KMS-11 (cell line): ENCODE results near the gene CCDC136.

ENCODE experiments used
- H2AFZ ChIP-seq: fragments of 200-600 bp; sonication (generic); 2 replicates; pipeline ENCODE4 v1.6.1; 2016; ENCODE audit warnings: antibody characterized with exemption, mixed run types, low read depth
- H3K27ac ChIP-seq: fragments of 200-600 bp; sonication (generic); 2 replicates; pipeline ENCODE4 v1.6.1; 2016; ENCODE audit warnings: mild to moderate bottlenecking, mixed run types
- H3K27me3 ChIP-seq: fragments of 200-600 bp; sonication (generic); 2 replicates; pipeline ENCODE4 v1.6.1; 2017; ENCODE audit warnings: mild to moderate bottlenecking, low read depth, mixed run types, moderate library complexity; ENCODE audit not compliant: insufficient read depth
- H3K36me3 ChIP-seq: fragments of 200-600 bp; sonication (generic); 2 replicates; pipeline ENCODE4 v1.6.1; 2017; ENCODE audit warnings: mild to moderate bottlenecking, mixed run types; ENCODE audit not compliant: insufficient read depth
- H3K4me1 ChIP-seq: fragments of 200-600 bp; sonication (generic); 2 replicates; pipeline ENCODE4 v1.6.1; 2016; ENCODE audit warnings: mild to moderate bottlenecking, low read depth, mixed run types; ENCODE audit not compliant: poor library complexity, severe bottlenecking
- H3K4me2 ChIP-seq: fragments of 200-600 bp; sonication (generic); 2 replicates; pipeline ENCODE4 v1.7.0; 2016; ENCODE audit warnings: mild to moderate bottlenecking, mixed run types
- H3K4me3 ChIP-seq: fragments of 200-600 bp; sonication (generic); IDR thresholded peaks from 2 replicates; pipeline ENCODE4 v1.6.1; 2017; ENCODE audit warnings: low read depth, low read length, mixed read lengths; ENCODE audit not compliant: insufficient read depth
- H3K79me2 ChIP-seq: fragments of 200-600 bp; sonication (generic); 2 replicates; pipeline ENCODE4 v1.6.1; 2016; ENCODE audit warnings: low read depth, mixed run types; ENCODE audit not compliant: insufficient read depth
- H3K9ac ChIP-seq: fragments of 200-600 bp; sonication (generic); 2 replicates; pipeline ENCODE4 v1.6.1; 2016; ENCODE audit warnings: mild to moderate bottlenecking, mixed run types
- H4K20me1 ChIP-seq: fragments of 200-600 bp; sonication (generic); 2 replicates; pipeline ENCODE4 v1.6.1; 2016; ENCODE audit warnings: mild to moderate bottlenecking, mixed run types; ENCODE audit not compliant: insufficient read depth
- CTCF ChIP-seq: fragments of 200-600 bp; sonication (generic); conservative IDR thresholded peaks from 2 replicates; pipeline ENCODE4 v1.6.1; 2017; ENCODE audit warnings: low read depth, mild to moderate bottlenecking, antibody characterized with exemption, low read length, moderate library complexity, mixed read lengths

CCDC136 gene

GRCh38 chr7:128795129-128795528 lies 3.4 kb downstream of the CCDC136 start:
- Histone ChIP-seq H4K20me1 (no peaks in the 10 kb centered on the region), H2AFZ (no peak overlapping the region), H3K27ac (no peak overlapping the region), H3K4me1 (peaks cover 10% of the 10 kb centered on the region), H3K4me2 (no peak overlapping the region), H3K36me3 (no peaks in the 10 kb centered on the region), H3K9ac (no peak overlapping the region), H3K4me3 (no peak overlapping the region), H3K27me3 (peaks cover 5% of the 10 kb centered on the region; the same call in 1 of the 2 replicates), H3K79me2 (no peaks in the 10 kb centered on the region)
- no peak for TF ChIP-seq CTCF

GRCh38 chr7:128796327-128796726 lies 4.6 kb downstream of the CCDC136 start:
- Histone ChIP-seq H3K27ac (no peak overlapping the region), H2AFZ (no peak overlapping the region), H3K36me3 (no peaks in the 10 kb centered on the region), H3K79me2 (no peaks in the 10 kb centered on the region), H3K27me3 (no peaks in the 10 kb centered on the region), H3K4me1 (peaks cover 10% of the 10 kb centered on the region), H3K4me2 (no peak overlapping the region), H3K9ac (no peak overlapping the region), H4K20me1 (no peaks in the 10 kb centered on the region), H3K4me3 (no peak overlapping the region)
- TF ChIP-seq CTCF = no peak

- no peak overlapping the region for H3K4me2 ChIP-seq
- H3K4me3 ChIP-seq = no peak overlapping the region
Observed at GRCh38 chr7:128799451-128799850, 7.7 kb downstream of the CCDC136 start.

GRCh38 chr7:128800567-128800966 lies 8.8 kb downstream of the CCDC136 start:
- no peak for TF ChIP-seq CTCF
- H3K9ac ChIP-seq = no peak overlapping the region
- no peak overlapping the region for H3K4me2 ChIP-seq
- H3K4me3 ChIP-seq = no peak overlapping the region
- H3K79me2 ChIP-seq = no peaks in the 10 kb centered on the region
- H3K36me3 ChIP-seq = no peaks in the 10 kb centered on the region
- no peaks in the 10 kb centered on the region for H3K4me1 ChIP-seq
- H3K27me3 ChIP-seq = no peaks in the 10 kb centered on the region
- no peak overlapping the region for H3K27ac ChIP-seq
- no peak overlapping the region for H2AFZ ChIP-seq
- H4K20me1 ChIP-seq = no peaks in the 10 kb centered on the region

More at GRCh38 chr7:128799451-128799850, 7.7 kb downstream of the CCDC136 start:
- Histone ChIP-seq H3K79me2 (no peaks in the 10 kb centered on the region), H4K20me1 (no peaks in the 10 kb centered on the region), H3K27ac (no peak overlapping the region), H2AFZ (no peak overlapping the region), H3K27me3 (no peaks in the 10 kb centered on the region), H3K4me1 (no peaks in the 10 kb centered on the region), H3K36me3 (no peaks in the 10 kb centered on the region), H3K9ac (no peak overlapping the region)
- no peak for TF ChIP-seq CTCF
